Measurements from ENCODE around the gene ACAD8. TPM values are rescaled to one million over a fixed set of nuclear protein-coding genes. Genes with fewer than 3 reads are reported as not detected.
"Not testable (repeated sequence)": the region's sequence is repeated elsewhere in the genome, so short reads cannot be mapped to it uniquely, and the experiment has no call there.

ACAD8 gene
- total RNA-seq, 2 experiments from 2014 or later: 20.9 to 22.1 TPM

DNA sequence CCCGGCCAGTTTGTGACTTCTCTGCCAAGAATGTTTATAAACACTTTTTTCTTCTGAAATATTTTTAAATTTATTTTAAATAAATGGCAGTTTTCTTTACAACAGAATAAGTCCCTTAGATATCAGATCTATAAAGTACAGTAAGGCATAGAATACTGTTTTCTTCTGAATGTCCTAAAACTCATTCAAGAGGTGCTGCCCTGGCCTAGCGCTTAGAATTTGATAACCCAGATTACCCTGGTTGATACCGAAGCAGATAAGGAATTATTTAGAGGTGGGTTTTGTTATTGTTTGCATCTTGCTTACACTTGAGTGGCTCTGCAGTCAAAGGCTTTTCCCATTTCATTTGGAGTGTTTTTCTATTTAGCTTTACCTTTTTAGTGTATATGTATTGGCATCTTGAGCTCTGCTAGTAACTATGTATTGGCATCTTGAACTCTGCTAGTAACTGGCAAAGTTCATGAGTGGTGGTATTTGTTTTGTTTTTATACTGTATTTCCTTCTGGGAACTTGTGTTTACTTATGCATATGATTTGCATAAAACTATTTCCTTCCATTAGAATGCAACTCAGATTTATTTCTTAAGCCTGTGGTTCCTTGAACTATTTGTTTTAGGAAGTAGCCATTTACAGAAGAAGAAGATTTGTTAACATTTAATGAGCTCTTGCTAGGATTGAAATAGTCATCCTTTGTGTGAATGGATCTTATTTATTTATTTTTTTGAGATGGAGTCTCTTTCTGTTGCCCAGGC lies 1.2 kb downstream of the ACAD8 start:
- no peaks in the 10 kb centered on the region for H3K27me3 Mint-ChIP-seq

DNA sequence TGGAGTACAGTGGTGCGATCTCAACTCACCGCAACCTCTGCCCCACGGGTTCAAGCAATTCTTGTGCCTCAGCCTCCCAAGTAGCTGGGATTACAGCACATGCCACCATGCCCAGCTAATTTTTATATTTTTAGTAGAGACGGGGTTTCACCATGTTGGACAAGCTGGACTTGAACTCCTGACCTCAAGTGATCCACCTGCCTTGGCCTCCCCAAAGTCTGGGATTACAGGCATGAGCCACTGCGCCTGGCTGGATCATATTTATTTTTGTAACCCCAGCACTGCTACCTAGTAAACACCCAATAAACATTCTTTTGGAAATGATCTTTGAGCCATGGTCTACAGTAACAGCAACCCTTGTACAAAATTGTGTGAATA lies 1.8 kb downstream of the ACAD8 start:
- H3K27ac Mint-ChIP-seq; H3K9me3 Mint-ChIP-seq; intact Hi-C loops (cut with micrococcal nuclease); H3K4me3 Mint-ChIP-seq; H3K27me3 Mint-ChIP-seq; DNase-seq: not testable (repeated sequence)
- Mint-ChIP-seq H3K4me1 (ENCODE audit: low read depth) (peaks cover 29% of the 10 kb centered on the region), H3K36me3 (peaks cover 12% of the 10 kb centered on the region)
- ChIA-PET CTCF (interaction anchor here (1.0 to 4.6 kb wide), 5 partner anchors 11 to 327 kb away, joined by 3 to 20 read pairs (median 5); partner anchors contain the start of gene GLB1L3), POLR2A (interaction anchor here (7.9 kb wide), 1 partner anchor 30 kb away, joined by 67 read pairs; the partner anchor contains the start of genes NCAPD3 and VPS26B)

More for the DNA sequence above, 1.2 kb downstream of the ACAD8 start:
- intact Hi-C loops (cut with micrococcal nuclease): loop anchor here (5.0 kb wide), 1 partner anchor 307 kb away; no protein-coding TSS in a partner anchor
- no peak for DNase-seq
- Mint-ChIP-seq H3K9me3 (no peaks in the 10 kb centered on the region), H3K27ac (no peak overlapping the region), H3K4me3 (peak overlapping the region; percentile 89), H3K36me3 (peaks cover 12% of the 10 kb centered on the region), H3K4me1 (ENCODE audit: low read depth) (peaks cover 29% of the 10 kb centered on the region)
- ChIA-PET CTCF (interaction anchor here (1.0 to 5.0 kb wide), 7 partner anchors 8 to 326 kb away, joined by 3 to 32 read pairs (median 6); partner anchors contain the start of genes GLB1L3, NCAPD3 and VPS26B), POLR2A (interaction anchor here (7.9 kb wide), 1 partner anchor 30 kb away, joined by 67 read pairs; the partner anchor contains the start of genes NCAPD3 and VPS26B)

DNA sequence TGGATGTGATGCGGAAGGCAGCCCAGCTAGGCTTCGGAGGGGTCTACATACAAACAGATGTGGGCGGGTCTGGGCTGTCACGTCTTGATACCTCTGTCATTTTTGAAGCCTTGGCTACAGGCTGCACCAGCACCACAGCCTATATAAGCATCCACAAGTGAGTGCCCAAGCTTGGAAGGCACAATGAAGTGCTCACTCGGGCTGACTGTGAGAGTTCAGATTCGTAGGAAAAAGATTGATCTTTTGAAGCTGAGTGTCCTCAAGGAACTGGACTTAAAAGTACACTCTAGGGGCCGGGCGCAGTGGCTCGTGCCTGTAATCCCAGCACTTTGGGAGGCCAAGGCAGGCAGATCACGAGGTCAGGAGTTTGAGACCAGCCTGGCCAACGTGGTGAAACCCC lies 3.7 kb downstream of the ACAD8 start:
- H3K4me3 Mint-ChIP-seq: no peak overlapping the region
- no peaks in the 10 kb centered on the region for H3K9me3 Mint-ChIP-seq
- intact Hi-C loops (cut with micrococcal nuclease): no loop called here
- H3K27ac Mint-ChIP-seq: no peak overlapping the region
- DNase-seq: no peak
- ChIA-PET CTCF (interaction anchor here (1.1 kb wide), 1 partner anchor 19 kb away, joined by 3 read pairs; no protein-coding TSS in a partner anchor), POLR2A (no interaction called here)
- H3K36me3 Mint-ChIP-seq: peaks cover 12% of the 10 kb centered on the region
- peaks cover 19% of the 10 kb centered on the region for H3K4me1 Mint-ChIP-seq (ENCODE audit: low read depth)
- H3K27me3 Mint-ChIP-seq: no peaks in the 10 kb centered on the region

DNA sequence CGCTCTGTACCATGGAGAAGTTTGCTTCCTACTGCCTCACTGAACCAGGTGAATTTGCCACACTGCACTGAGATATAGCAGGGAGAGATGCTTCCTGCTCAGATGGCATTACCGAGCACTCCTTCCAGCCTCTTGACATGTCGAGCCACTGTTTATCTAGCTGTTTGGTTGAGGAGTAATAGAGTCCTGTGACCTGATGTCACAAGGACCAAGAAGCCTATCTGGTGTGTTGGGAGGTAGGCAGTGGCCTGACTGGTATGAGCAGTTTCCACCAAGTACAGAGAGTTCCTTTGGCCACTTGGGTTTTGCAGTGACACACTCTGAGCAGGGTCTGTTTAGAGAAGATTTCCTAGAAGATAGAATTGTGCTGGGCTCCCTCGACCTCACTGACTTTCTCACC lies 5.2 kb downstream of the ACAD8 start:
- H3K4me3 Mint-ChIP-seq: no peak overlapping the region
- DNase-seq: no peak
- intact Hi-C loops (cut with micrococcal nuclease): no loop called here
- H3K36me3 Mint-ChIP-seq: peaks cover 13% of the 10 kb centered on the region
- H3K27ac Mint-ChIP-seq: no peak overlapping the region
- H3K27me3 Mint-ChIP-seq: no peaks in the 10 kb centered on the region
- ChIA-PET CTCF (no interaction called here), POLR2A (no interaction called here)
- peaks cover 14% of the 10 kb centered on the region for H3K4me1 Mint-ChIP-seq (ENCODE audit: low read depth)
- H3K9me3 Mint-ChIP-seq: no peaks in the 10 kb centered on the region

DNA sequence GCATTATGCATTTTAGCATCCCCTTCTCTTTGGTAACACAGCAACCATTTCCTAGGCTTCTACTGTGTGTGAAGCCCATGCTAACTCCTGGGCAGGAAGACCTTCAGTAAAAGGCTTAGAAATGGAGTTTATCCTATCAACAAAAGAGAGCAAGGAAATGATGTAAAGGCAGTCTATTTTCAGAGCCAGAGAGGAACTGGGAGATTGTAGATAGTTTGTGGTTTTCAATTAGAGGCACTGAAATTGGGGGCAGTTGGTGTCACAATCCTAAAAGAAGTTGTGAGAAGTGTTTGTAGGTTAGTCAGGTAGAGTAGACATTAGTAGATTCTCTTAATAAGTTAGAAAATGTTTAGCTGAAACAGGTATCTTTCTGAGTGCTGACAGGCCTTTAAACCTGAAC lies 7.1 kb downstream of the ACAD8 start:
- Mint-ChIP-seq H3K27me3 (no peaks in the 10 kb centered on the region), H3K4me3 (no peak overlapping the region), H3K9me3 (no peaks in the 10 kb centered on the region), H3K27ac (no peak overlapping the region), H3K4me1 (ENCODE audit: low read depth) (peaks cover 3% of the 10 kb centered on the region), H3K36me3 (peaks cover 14% of the 10 kb centered on the region)
- no peak for DNase-seq
- intact Hi-C loops (cut with micrococcal nuclease): no loop called here
- ChIA-PET POLR2A (interaction anchor here (1.2 kb wide), 1 partner anchor 11 kb away, joined by 4 read pairs; no protein-coding TSS in a partner anchor), CTCF (interaction anchor here (3.2 to 3.4 kb wide), 2 partner anchors 8 to 14 kb away, joined by 26 to 32 read pairs; partner anchors contain the start of genes ACAD8, GLB1L3 and THYN1)

DNA sequence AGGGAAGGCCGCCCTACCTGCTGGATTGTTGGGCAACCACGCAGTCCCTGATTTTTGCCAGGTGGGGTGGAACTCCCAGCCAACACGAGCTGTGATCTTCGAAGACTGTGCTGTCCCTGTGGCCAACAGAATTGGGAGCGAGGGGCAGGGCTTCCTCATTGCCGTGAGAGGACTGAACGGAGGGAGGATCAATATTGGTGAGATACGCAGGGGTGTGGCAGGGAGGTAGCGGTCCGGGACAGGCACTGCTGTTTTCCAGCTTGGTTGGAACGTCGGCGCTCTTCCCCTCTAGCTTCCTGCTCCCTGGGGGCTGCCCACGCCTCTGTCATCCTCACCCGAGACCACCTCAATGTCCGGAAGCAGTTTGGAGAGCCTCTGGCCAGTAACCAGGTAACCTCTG lies 7.6 kb downstream of the ACAD8 start:
- Mint-ChIP-seq H3K36me3 (peaks cover 14% of the 10 kb centered on the region), H3K27ac (no peak overlapping the region), H3K4me3 (no peak overlapping the region), H3K9me3 (no peaks in the 10 kb centered on the region), H3K27me3 (no peaks in the 10 kb centered on the region), H3K4me1 (ENCODE audit: low read depth) (no peaks in the 10 kb centered on the region)
- POLR2A ChIA-PET: interaction anchor here (1.2 kb wide), 1 partner anchor 12 kb away, joined by 4 read pairs; no protein-coding TSS in a partner anchor
- intact Hi-C loops (cut with micrococcal nuclease): no loop called here
- CTCF ChIA-PET: interaction anchor here (1.5 to 3.4 kb wide), 3 partner anchors 9 to 13 kb away, joined by 9 to 32 read pairs (median 26); partner anchors contain the start of genes ACAD8, GLB1L3 and THYN1
- DNase-seq: no peak

DNA sequence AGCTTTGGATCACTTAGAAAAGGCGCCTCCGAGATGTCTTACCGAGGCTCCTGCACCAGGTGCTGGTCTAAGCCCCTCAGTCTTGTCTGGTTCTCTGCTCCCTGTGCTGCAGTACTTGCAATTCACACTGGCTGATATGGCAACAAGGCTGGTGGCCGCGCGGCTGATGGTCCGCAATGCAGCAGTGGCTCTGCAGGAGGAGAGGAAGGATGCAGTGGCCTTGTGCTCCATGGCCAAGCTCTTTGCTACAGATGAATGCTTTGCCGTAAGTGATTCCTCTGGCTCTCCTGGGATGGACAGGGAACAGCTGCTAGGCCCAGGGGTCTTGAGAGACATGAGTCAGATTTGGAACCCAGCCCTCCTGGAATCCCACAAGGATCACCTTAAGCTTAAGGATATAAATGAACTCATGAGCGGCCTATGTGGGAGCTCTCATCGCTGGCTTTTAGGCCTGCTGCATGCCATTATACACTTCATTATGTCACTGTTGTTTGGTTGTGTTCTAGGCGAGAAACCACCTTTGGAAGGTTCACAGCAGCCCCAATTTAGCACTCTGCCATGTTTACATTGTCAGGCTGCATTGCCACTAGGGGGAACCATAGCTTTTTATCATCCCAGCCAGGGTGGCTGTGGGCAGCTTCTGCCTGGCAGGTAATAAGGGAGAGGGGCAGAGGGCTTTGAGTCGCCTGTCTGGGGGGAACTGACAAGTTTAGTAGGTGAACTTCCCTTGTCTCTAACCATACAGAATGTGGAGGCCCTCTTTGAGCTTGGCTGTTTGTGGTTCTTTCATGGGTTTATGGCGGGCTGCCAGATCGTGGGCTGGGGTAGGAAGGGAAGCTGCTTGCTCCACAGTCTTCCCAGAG lies 8.5 kb downstream of the ACAD8 start:
- H3K4me3 Mint-ChIP-seq: no peak overlapping the region
- DNase-seq: peak; percentile 39
- H3K27ac Mint-ChIP-seq: no peak overlapping the region
- no peaks in the 10 kb centered on the region for H3K27me3 Mint-ChIP-seq
- CTCF ChIA-PET: interaction anchor here (0.6 to 3.4 kb wide), 16 partner anchors 9 to 131 kb away, joined by 3 to 32 read pairs (median 4); partner anchors contain the start of genes ACAD8, GLB1L2, GLB1L3 and NCAPD3
- no peaks in the 10 kb centered on the region for H3K9me3 Mint-ChIP-seq
- POLR2A ChIA-PET: interaction anchor here (1.8 kb wide), 1 partner anchor 38 kb away, joined by 7 read pairs; the partner anchor contains the start of genes NCAPD3 and VPS26B
- no peaks in the 10 kb centered on the region for H3K4me1 Mint-ChIP-seq (ENCODE audit: low read depth)
- H3K36me3 Mint-ChIP-seq: peaks cover 14% of the 10 kb centered on the region
- intact Hi-C loops (cut with micrococcal nuclease): no loop called here

DNA sequence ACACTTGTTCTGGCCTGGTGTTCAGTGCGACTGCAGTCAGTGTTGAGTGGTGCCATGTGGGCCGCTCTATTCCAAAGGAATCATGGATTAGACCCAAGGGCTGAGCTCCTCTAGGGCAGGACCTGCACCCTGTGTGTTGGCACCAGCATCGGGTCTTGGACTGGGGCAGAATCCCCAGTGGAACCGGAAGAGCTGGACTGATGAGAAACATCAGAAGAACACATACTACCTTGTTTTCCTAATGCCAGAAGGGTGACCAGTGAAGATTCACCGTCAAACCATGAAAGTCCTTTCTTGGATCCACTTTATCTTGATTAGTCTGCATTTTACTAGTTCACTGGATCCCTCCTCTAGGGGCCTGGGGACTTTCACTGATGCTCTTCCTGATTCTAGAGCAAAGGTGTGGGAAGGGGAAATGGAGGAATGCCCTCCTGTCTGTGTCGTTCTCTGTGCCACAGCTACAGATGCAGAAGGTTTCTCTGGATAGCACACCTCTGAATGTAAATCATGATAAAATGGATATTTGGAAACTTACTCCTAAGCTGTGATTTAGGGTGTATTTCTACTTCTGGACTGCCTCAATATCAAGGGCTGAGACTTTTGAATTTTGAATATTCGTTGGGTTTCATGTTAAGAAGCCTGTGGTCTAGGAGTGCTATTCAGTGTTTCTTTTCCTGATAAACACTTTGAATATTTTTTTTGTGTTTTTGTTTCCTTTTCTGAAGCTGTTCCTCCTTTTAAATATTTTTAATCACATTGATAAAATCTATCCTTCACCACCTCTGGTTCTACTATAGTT lies 11.8 kb downstream of the ACAD8 start:
- ChIA-PET POLR2A (no interaction called here), CTCF (interaction anchor here (1.5 to 1.8 kb wide), 2 partner anchors 10 to 11 kb away, joined by 5 to 14 read pairs; partner anchors contain the start of gene GLB1L3)
- intact Hi-C loops (cut with micrococcal nuclease): no loop called here
- Mint-ChIP-seq H3K27me3 (no peaks in the 10 kb centered on the region), H3K27ac (no peak overlapping the region), H3K4me3 (no peak overlapping the region), H3K36me3 (peaks cover 2% of the 10 kb centered on the region), H3K4me1 (ENCODE audit: low read depth) (peaks cover 2% of the 10 kb centered on the region), H3K9me3 (no peaks in the 10 kb centered on the region)
- no peak for DNase-seq

DNA sequence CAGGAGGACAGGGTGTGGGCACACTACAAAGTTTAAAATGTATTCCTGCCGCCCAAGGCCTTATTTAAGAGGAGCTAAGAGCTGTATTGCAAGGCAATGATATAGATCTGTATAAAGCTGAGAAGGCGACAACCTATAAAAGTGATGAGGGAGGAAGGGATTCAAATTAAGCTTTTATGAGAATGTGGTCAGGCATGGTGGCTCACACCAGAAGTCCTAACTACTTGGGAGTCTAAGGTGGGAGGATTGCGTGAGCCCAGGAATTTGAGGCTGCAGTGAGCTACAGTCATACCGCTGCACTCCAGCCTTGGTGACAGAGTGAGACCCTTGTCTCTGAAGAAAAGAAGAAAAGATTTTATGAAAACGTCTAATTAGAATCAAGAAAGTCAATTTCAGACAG lies 13.1 kb downstream of the ACAD8 start:
- no peak for DNase-seq
- Mint-ChIP-seq H3K27me3 (no peaks in the 10 kb centered on the region), H3K4me1 (ENCODE audit: low read depth) (peaks cover 11% of the 10 kb centered on the region), H3K4me3 (no peak overlapping the region), H3K36me3 (peaks cover 2% of the 10 kb centered on the region), H3K27ac (no peak overlapping the region), H3K9me3 (no peaks in the 10 kb centered on the region)
- intact Hi-C loops (cut with micrococcal nuclease): no loop called here
- ChIA-PET CTCF (interaction anchor here (1.8 kb wide), 1 partner anchor 10 kb away, joined by 5 read pairs; the partner anchor contains the start of gene GLB1L3), POLR2A (no interaction called here)

DNA sequence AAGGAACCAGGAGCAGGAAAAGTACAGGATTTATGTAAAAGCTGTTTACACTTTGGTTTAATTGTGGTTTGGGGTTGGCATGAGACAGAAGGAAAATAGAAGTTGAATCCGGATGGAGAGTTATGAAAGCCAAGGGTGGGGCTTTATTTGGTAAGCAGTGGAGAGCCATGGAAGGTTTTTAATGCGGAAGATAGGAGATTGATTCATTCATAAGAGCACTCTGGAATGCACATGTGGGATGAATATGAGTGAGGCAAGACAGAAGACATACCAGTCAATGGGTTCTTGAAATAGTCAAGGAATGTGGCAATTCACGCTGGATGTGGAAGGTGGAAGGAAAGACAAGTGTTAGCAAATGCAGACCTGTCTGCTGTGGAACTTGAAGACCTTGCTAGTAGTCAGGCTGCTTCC lies 13.5 kb downstream of the ACAD8 start:
- no peak for DNase-seq
- H3K9me3 Mint-ChIP-seq: no peaks in the 10 kb centered on the region
- H3K36me3 Mint-ChIP-seq: peaks cover 2% of the 10 kb centered on the region
- ChIA-PET CTCF (interaction anchor here (1.8 kb wide), 1 partner anchor 9 kb away, joined by 5 read pairs; the partner anchor contains the start of gene GLB1L3), POLR2A (no interaction called here)
- H3K27me3 Mint-ChIP-seq: no peaks in the 10 kb centered on the region
- peaks cover 11% of the 10 kb centered on the region for H3K4me1 Mint-ChIP-seq (ENCODE audit: low read depth)
- intact Hi-C loops (cut with micrococcal nuclease): no loop called here
- H3K27ac Mint-ChIP-seq: no peak overlapping the region
- H3K4me3 Mint-ChIP-seq: no peak overlapping the region

DNA sequence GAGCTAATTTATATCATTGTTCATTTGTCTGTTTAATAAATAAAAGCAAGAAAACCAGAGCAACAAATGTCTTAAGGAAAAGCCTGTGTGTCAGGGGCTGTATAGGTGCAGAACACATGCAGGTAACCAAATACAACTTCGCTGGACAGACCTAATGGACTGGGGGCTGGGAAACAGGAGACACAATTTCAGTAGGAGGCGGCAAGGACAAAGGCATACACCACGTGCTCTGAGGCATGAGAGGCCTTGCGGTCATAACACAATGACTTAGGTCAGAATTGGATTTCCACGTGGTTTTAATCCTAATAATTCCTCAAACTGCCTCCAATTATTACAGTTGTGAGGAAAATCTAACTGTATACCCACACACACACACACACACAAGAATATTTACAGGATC lies 14.1 kb downstream of the ACAD8 start:
- Mint-ChIP-seq H3K9me3 (no peaks in the 10 kb centered on the region), H3K36me3 (peaks cover 2% of the 10 kb centered on the region), H3K27ac (no peak overlapping the region), H3K27me3 (no peaks in the 10 kb centered on the region), H3K4me1 (ENCODE audit: low read depth) (peaks cover 13% of the 10 kb centered on the region), H3K4me3 (no peak overlapping the region)
- POLR2A ChIA-PET: no interaction called here
- CTCF ChIA-PET: no interaction called here
- DNase-seq: no peak
- intact Hi-C loops (cut with micrococcal nuclease): no loop called here
